Ammon's horn (tissue), 1 donor: ENCODE measurements around the gene MAPK1.
"Not testable (repeated sequence)": the region's sequence is repeated elsewhere in the genome, so short reads cannot be mapped to it uniquely, and the experiment has no call there.

ENCODE experiments used
- DNase-seq: peaks from one replicate; pipeline ENCODE4 v3.0.0-alpha.2; 2016; ENCODE audit warnings: low spot score

Gene MAPK1

GRCh38 chr22:21881841-21882753 is 14.7 kb upstream of the MAPK1 start:
- DNase-seq, result no peak

GRCh38 chr22:21876486-21877176 is 9.2 kb upstream of the MAPK1 start:
- peak; percentile 21 for DNase-seq

- not testable (repeated sequence) for DNase-seq
Observed at GRCh38 chr22:21874953-21875352, 7.5 kb upstream of the MAPK1 start.

- no peak for DNase-seq
Observed at GRCh38 chr22:21873619-21874018, 6.2 kb upstream of the MAPK1 start.

GRCh38 chr22:21872741-21873140 is 5.3 kb upstream of the MAPK1 start:
- not testable (repeated sequence) for DNase-seq

- no peak for DNase-seq
Observed at GRCh38 chr22:21868651-21869050, 1.2 kb upstream of the MAPK1 start.

- DNase-seq, result peak; percentile 27
Observed at GRCh38 chr22:21866833-21867527, 465 bp downstream of the MAPK1 start.

GRCh38 chr22:21865041-21865440 is 2.4 kb downstream of the MAPK1 start:
- DNase-seq, result peak; percentile 72

- no peak for DNase-seq
Observed at GRCh38 chr22:21862386-21863245, 4.8 kb downstream of the MAPK1 start.

GRCh38 chr22:21861851-21862250 is 5.6 kb downstream of the MAPK1 start:
- DNase-seq, result no peak

- no peak for DNase-seq
Observed at GRCh38 chr22:21861264-21861848, 6.1 kb downstream of the MAPK1 start.

GRCh38 chr22:21860491-21861039 is 6.9 kb downstream of the MAPK1 start:
- DNase-seq, result no peak

GRCh38 chr22:21858025-21858764 is 9.2 kb downstream of the MAPK1 start:
- no peak for DNase-seq

GRCh38 chr22:21857481-21857914 is 9.9 kb downstream of the MAPK1 start:
- no peak for DNase-seq

- no peak for DNase-seq
Observed at GRCh38 chr22:21856868-21857267, 10.6 kb downstream of the MAPK1 start.

- no peak for DNase-seq
Observed at GRCh38 chr22:21856197-21856596, 11.2 kb downstream of the MAPK1 start.

GRCh38 chr22:21855676-21856075 is 11.8 kb downstream of the MAPK1 start:
- no peak for DNase-seq

GRCh38 chr22:21850660-21851059 is 16.8 kb downstream of the MAPK1 start:
- no peak for DNase-seq

- no peak for DNase-seq
Observed at GRCh38 chr22:21849489-21849888, 18.0 kb downstream of the MAPK1 start.

- DNase-seq, result not testable (repeated sequence)
Observed at GRCh38 chr22:21848057-21848456, 19.4 kb downstream of the MAPK1 start.
